Inferior parietal cortex (tissue), 1 donor: ENCODE measurements around the gene ARHGEF16.

Source experiments
- DNase-seq: peaks from one replicate; pipeline ENCODE4 v3.0.0-alpha.2; 2016; ENCODE audit errors: extremely low spot score

ARHGEF16 gene

DNA sequence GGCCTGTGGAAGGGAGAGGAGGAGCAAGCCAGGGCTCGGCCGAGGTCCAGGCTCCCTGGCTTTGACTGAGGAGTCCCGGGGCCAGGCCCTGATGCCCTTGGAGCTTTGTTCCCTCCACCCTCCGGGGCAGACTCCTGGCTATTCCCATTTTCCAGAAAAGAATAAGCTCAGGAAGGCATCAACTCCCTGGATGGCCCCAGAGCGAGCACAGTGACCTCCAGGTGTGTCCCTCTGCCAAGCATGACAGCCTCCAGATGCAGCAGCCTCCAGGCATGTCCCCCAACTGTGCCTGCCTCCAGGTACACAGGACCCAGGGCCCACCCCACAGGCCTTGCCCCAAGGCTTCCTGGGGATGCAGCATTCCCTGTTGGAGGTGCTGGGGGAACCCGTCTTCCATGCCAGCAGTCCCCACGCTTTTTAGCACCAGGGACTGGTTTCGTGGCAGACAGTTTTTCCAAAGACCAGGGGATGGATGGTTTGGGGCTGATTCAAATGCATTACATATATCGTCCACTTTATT, 15.7 kb upstream of the ARHGEF16 start:
- DNase-seq, result no peak

DNA sequence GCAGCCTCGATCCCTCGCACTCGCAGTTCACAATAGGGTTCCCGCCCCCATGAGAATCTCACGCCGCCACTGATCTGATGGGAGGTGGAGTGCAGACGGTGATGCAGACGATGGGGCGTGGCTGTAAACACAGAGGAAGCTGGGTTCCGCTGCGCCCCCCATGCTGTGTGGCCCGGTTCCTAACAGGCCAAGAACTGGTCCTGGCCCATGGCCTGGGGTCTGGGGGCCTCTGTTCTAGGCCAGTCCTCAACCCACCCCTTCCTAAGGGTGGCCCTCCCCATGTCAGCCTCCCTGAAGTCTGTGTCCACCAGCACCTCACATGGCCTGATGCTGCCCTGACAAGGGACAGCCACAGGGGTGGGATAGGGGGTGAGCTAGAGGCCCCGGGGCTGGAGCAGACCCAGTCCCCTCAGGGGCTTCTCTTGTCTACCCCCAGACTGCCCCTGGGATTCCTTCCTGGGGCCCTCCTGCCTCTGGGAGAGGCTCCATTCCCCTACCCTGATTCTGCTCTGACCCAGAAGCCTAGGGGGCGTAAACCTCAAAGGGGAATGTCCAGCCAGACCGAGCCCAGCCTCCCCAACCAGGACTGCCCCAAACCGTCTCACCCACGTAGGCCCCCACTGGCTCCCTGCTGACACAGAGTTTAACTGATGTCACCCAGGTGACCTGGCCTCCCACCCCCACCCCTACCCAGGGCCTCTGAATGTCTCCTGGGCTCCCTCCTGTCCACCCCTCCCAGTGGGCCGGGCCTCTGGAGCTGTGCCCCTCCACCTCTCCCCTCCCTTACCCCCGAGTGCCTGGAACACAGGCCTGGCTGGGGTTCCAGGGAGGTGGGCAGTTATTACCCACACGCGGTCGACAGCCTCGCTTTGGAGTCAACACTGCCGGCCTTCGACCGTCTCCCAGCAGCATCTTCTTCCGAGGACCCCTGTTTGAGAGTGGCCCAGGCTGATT, 14.8 kb upstream of the ARHGEF16 start:
- no peak for DNase-seq

DNA sequence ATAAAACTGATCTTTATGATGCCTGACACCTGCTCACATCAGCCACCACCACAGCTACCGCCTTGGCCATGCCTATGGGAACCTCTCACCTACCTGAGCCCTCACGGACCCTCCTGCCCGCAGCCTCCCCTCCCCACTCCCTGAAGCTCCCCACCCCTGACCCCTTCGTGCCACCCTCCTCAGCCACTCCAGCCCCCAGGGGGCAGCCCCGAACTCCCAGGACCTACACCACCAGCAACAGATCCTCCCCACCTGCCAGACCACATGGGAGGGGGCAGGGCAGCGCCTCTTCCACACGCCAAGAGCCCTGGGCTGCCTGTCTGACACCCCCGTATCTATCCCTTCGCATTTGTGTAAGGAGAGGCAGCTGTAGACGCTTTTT, 14.2 kb upstream of the ARHGEF16 start:
- DNase-seq, result no peak

DNA sequence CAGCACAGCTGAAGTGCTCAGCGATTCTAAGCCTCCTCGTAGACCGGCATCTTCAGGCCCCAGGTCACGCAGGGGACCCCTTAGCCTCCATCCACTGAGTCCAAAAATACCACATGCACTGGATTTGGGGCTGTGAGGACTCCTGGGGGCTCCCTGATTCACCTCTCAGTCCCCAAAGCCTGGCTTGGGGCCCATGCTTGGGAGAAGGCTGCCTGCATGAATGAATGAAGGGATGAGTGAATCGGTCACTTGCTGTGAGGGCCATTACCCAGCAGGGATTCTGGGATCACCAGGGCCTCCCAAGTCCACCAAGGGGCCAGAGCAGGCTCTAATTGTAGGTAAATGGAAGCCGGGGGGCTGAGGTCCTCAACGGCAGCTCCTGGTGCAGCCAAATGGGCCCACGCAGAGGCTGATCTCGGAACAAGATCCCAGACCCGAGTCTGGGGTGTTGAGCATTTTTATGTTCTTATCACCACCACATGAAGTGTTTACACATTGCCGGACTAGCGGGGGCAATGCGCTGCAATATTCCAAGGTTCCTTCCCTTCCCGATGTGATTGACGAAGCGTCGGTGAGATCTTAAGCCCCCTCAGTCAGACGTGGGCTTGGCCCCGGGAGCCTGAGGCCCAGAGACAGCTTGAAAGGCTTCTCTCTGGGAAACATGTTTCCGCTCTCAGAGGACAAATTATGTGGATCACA, 13.6 kb upstream of the ARHGEF16 start:
- no peak for DNase-seq

DNA sequence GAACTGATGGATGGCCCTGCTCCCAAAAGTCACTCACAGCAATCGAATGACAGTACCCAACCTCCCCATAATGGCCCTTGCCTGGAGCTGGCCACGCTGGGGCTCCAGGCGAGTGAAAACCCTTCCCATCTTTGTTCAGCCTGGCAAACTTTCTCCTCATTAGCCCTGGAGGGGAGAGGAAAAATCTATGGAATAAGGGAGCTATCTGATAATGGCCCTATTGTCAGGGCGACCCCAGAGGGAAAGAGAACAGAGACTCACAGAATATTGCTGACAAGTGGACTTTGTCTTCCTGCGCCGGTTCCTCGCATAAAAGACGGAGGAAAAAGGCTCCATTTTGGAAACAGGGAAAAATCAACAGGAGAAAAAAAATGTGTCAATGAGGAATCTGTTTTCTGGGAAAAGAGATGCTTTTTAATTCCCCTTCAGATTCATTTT, 13.0 kb upstream of the ARHGEF16 start:
- peak; percentile 62 for DNase-seq

DNA sequence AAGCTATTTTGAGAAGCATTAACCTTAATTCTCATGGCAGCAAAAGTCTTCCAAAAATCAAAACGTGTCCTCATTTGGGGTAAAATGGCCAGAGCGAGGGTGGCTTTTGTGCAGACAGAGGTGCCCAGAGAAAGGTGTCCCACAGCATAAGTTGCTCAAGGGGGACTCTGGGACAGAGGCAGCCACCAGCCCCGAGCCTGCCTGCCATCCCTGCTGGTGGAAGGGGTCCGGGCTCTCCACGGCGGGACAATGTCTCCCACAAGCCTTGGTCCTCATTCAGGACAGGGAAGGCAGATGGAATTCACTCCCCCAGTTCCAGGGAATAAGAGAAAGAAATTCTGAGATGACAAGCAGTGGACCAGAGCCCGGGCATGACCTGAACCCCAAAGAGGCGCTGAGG, 12.6 kb upstream of the ARHGEF16 start:
- no peak for DNase-seq

DNA sequence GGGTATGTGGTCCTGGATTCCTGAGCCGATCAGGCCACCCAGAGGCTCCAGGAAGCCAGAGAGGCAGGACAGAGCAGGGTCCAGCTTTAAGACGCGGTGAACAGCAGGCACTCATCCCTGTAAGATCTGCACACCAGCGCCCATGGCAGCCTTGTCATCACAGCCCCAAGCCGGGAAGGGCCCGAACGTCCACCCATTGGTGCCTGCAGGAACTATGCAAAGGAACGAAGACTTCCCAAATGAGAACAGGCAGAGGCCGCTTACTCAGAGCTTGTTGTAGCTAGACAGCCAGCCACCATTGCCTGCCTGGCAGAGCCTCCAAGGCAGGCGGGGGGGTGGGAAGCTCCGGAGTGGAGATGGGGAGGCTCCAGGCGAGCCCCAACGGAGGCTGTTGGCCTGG, 12.1 kb upstream of the ARHGEF16 start:
- DNase-seq, result no peak

DNA sequence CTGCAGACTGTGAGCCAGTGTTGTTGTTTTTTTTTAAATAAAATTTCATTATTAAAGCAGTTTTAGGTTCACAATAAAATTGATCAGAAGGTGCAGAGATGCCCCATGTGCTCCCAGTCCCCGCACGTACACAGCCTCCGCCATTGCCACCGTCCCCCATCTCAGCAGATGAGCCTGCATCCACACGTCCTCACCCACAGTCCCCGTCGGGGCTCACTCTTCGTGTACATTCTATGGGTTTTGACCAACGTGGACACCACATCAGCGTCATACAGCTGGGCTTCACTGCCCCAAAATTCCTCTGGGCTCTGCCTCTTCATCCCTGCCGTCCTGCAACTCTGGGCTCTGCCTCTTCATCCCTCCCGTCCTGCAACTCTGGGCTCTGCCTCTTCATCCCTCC, 11.6 kb upstream of the ARHGEF16 start:
- no peak for DNase-seq

DNA sequence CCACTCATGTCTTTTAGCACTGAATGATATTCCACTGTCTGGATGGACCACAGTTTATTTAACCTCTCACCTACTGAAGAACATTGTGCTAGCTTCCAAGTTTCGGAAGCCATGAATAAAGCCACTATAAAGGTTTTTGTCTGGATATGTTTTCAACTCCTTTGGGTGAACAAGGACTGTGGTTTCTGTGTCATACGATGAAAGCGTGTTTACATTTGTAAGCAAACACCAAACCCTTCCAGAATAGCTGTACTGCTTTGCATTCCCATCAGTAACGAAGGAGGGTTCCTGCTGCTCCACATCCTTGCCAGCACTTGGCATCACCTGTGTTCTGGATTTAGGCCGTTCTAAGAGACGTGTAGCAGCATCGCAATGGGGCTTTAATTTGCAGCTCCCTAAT, 10.7 kb upstream of the ARHGEF16 start:
- no peak for DNase-seq

DNA sequence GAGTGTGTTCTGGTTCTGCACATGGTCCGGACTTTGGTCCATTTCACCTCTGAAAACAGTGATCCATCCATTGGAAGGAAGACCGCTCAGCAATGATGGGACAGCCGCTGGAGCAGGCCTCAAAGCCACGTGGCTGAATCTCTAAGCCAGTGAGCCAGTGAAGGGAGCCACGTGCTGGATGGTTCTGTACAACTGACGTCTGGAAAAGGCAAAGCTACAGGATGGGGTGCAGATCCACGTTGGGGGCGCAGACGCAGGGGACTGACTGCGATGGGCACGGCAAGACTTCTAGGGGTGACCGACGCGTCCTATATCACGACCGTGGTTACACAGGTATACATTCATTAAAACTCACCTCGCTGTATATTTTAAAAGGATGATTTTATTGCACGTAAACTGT, 10.2 kb upstream of the ARHGEF16 start:
- DNase-seq, result no peak

DNA sequence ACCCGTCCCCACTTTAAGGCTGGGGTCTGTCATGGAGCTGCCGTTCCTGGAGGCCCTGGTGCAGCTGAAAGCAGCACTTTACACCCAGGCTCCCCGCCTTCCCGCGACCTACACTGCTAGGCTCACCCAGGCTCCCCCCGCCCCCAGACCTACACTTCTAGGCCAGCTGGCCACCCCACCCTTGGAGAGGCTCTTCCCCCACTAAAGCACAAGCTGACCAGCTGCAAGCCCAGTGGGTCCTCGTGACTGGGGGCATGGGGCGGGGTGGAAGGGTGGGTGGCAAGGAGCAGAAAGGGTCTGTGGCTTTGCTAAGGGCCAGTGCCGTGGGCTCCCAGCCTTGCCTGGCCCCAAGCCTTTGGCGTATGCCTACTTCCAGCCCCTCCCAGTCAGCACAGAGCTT, 9.7 kb upstream of the ARHGEF16 start:
- no peak for DNase-seq

DNA sequence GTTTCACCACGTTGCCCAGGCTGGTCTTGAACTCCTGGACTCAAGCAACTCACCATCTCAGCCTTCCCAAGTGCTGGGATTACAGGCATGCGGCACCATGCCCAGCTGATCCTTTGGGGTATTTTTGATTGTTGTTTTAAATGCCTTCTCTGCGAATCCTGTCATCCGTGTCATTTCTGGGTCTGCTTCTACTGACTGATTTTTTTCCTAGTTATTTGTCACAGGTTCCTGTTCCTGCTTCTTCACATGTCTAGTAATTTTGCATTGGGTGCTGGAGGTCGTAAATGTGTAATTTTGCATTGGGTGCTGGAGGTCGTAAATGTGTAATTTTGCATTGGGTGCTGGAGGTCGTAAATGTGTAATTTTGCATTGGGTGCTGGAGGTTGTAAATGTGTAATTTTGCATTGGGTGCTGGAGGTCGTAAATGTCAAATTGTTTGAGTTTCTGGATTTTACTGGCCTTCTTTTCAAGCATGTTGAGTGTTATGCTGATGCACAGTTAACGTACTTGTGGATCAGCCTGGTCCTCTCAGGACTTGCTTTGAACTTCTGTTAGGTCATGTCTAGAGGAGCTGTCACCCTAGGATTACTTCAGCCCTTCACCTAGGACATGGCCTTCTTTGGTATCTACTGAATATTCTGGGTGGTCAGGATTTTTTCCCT, 4.1 kb upstream of the ARHGEF16 start:
- DNase-seq, result no peak

DNA sequence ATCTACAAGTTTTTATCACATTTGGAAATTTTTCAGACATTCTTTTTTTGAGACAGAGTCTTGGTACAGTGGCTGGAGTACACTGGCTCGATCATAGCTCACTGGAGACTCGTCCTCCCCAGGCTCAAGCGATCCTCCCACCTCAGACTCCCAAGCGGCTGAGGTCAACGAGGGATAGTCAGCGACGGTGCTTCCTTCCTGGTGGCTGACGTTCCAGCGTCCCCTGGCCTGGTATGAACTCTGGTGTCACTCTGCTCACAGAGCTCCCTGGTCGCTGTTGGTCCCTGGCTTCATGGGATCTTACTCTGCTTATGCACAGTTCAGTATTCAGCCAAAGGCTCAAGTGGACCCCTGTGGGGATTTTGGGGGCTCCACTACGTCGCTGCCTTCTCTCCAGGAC, 3.5 kb upstream of the ARHGEF16 start:
- no peak for DNase-seq

DNA sequence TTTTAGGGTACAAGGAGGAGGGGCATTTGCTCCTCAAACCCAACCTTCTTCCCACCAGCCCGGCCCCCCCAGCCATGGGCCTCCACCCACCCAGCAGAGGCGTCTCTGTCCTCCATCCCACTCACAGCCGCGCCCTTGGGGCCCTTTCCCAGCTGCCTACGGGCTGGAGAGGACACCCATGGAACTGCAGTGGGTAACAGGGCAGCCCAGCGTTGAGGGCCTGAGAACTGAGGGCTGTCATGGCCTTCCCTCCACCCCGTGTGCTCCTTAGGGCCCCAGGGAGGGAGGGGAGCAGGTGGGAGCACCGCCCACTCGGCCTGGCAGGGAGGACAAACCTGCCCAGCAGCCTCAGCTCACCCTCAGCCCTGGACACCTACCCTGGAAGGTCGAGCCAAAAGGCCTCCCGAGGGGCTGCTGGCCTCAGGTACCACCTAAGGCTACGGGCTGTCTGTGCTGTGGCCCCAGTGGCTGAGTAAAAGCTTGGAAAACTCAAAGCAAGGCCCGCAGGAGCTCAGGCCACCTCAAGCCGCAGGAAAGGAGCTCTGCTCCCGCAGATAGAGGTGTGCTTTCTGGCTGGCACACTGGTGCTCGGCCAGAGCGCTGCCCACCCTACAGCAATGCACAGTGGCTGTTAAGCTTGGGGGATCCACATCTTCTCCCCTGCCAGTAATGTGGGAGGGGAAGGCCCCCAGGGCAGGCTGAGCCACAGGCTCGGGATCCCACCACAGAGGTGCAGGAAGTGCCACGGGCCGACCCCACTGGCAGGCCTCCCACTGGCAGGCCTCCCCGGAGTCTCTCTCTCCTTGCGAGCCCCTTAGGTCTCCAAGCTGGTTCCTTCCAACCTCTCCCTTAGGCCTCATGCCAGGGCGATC, 2.2 kb upstream of the ARHGEF16 start:
- no peak for DNase-seq

DNA sequence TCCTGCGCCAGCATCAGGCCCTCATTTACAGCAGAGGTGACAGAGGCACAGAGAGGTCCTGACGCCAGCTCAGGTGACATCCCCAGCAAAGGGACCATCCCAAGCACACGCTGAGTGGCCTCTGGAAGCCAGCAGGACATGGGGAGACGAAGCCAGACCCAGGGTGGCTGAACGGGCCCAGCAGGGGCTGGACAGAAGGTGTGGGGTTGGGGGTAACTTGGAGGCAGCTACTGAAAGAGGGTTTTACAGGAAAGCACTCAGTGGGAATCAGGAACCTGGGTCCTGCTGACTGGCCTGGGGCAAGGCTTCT, 1.6 kb upstream of the ARHGEF16 start:
- DNase-seq, result no peak

DNA sequence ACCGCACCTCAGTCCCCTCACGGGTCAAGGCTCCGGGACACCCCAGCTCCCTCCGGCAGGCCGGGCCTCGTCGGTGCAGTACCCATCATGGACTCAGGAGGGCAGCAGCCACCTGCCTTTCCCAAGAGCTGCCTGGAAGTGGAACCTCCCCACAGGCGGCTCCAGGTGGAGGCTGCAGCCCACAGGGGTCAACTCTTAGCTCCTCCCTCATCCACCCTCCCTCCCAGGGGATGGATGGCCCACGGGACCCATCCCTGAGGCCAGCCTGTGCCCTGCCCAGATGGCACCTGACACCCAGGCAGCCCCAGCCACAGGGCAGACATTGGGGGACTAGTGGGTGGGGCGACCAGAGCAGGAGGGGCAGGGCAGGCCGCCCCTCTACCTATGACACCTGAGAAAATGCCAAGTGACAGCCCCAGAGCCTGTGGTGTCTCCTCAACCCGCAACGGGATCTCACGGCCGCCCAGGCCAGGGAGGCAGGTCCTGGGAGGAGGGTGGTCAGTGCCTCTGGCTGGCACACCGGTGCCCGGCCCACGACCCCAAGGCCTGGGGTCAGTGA, 1.2 kb upstream of the ARHGEF16 start:
- peak; percentile 79 for DNase-seq

DNA sequence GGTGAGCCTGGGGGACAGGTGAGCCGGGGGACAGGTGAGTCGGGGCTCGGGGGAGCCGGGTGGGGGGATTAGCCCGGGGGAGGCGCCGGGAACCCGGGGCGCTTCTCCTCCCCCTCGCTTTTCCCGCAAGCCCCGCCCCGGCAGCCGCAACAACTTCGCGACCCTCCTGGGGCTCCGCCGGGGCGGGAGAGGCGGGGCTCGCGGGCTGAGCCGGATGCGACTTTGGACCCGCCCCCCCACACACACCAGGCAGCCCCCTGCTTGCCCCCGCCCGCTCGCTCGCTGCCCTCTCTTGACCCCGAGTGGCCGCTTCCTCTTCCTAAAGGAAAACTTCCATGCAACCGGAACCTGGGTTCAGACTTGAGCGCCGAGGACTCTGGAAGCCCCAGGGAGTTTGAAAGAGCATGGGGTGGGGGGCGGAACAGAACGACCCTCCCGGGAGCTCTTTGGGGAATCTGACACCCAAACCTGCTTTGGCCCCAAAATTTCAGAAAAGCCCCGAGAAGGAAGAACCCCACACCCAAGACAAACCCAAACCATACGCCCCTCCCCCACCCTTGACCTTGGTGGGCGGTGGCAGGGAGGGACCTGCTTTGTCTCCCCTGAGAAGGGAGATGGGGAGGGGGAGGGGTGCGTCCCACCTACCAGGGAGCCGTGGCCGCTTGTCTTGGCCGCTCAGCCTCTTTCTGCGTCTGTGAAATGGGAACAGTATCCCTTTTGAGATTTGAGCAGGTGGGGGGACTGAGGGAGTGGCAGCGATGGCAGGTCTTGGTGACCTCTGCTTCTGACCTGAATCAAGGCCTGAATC, 550 bp downstream of the ARHGEF16 start:
- no peak for DNase-seq

DNA sequence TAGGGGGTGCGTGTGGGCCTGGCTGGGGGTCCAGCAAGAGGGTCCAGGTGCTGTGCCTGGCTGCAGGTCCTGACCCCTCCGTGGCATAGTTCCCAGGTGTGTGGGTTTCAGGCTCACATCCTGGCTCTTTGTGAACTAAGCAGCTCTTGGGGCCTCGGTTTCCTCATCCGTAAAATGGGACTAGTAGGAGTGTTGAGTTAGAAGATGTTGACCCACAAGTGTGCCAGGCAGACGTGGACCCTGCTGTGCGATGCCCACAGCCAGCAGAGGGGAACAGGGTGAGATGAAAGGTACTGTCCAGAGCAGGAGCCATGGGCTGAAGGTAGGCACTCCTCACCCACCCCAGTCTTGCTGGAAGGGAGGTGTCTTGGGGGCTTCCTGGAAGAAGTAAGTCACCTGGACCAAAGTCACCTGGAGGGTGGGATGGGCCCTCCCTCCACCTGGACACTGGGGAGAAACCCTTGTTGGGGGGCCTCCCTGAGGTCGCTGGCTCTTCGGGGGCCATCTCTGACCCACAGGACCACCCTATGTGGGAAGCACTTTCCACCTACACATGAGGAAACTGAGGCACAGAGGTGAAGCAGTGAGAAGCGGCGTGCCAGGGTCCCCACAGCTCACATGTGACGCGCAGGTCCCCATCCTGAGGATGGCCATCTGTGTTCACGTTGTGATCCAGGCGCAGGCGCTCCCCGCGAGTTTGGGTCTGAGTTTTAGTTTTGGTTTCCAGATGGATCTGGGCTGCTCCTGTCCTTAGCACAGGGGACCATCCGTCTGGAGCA, 1.4 kb downstream of the ARHGEF16 start:
- no peak for DNase-seq

DNA sequence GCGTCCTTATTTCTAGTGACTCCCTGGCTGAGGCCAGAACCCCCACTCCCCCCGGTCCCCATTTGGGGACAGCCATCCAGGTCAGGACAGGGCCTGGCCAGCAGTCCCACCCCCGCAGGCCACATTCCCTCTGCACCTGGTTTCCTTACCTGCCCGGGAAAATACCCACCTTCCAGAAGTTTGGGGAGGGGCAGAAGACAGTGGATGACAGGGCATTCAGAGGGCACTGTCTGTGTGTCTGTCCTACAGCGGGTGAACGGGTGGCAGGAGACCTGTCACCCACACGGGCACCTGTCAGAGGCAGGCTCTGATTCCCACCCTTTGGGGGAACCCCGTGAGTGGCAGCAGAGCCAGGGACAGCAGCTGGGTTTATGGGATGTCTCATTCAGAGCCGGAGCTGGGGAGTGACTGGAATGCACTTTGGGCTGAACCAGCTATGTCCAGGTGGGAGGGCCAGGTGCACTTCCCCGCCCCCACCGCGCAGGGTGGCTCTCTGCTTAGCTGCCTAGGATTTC, 2.0 kb downstream of the ARHGEF16 start:
- DNase-seq, result no peak
